Fibroblast of lung (primary cell): ENCODE measurements around the gene RPUSD3.

Source experiments
- EZH2 ChIP-seq: IDR thresholded peaks from 2 replicates; pipeline ENCODE4 v1.5.1; 2012; ENCODE audit warnings: low read length, control low read depth, mild to moderate bottlenecking; ENCODE audit errors: missing control alignments
- TF ChIP-seq, protein P1 (sequence below), 2 donors: IDR thresholded peaks in 1 of 2; conservative IDR thresholded peaks in 1 of 2; 1 replicate in 1 of 2; 2 replicates in 1 of 2; pipeline ENCODE4 v1.5.1; 2011 to 2012; ENCODE audit warnings: low read length in 2 of 2, control low read depth in 1 of 2, inconsistent platforms in 1 of 2, low read depth in 1 of 2, mild to moderate bottlenecking in 1 of 2

DNA sequence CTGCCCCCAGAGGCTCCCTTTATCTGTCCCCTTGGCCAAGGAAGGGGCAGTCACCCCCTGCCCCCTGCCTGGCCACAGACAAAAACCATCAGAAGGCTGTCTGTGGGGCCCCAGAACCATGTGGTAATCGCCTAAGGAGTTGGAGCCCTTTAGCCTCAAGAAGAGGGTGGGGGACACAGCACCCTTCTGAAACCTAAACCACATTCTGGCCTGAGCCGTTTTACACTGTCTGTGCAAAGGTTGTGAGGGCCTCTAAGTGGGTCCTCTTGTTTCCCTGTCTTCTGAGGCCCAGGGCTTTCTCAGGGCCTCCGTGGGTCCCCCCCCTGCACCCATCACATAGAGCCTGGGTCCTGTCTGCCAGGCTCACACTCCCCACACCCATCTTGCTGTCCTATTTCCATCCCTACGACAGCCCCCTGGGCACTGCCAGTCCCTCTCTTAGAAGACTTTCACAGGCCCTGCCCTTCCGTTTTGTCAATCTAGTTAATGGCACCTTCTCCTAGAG is 17.9 kb upstream of the RPUSD3 start:
- TF ChIP-seq, protein P1, sequence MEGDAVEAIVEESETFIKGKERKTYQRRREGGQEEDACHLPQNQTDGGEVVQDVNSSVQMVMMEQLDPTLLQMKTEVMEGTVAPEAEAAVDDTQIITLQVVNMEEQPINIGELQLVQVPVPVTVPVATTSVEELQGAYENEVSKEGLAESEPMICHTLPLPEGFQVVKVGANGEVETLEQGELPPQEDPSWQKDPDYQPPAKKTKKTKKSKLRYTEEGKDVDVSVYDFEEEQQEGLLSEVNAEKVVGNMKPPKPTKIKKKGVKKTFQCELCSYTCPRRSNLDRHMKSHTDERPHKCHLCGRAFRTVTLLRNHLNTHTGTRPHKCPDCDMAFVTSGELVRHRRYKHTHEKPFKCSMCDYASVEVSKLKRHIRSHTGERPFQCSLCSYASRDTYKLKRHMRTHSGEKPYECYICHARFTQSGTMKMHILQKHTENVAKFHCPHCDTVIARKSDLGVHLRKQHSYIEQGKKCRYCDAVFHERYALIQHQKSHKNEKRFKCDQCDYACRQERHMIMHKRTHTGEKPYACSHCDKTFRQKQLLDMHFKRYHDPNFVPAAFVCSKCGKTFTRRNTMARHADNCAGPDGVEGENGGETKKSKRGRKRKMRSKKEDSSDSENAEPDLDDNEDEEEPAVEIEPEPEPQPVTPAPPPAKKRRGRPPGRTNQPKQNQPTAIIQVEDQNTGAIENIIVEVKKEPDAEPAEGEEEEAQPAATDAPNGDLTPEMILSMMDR (conservative IDR thresholded peaks at IDR 0.05 in 1 of 2, IDR thresholded peaks at IDR 0.05 in 1 of 2; ENCODE audit: low read depth in 1 of 2, low read length in 2 of 2) = no peak
- TF ChIP-seq EZH2 = no peak
